GM12891 (cell line): ENCODE measurements around the gene CPN1.

Experiments
- POLR2A ChIP-seq: IDR thresholded peaks from 2 replicates; pipeline ENCODE4 v1.6.1; 2011; ENCODE audit warnings: low read depth, low read length, control low read depth
- POLR2AphosphoS5 ChIP-seq: IDR thresholded peaks from 2 replicates; pipeline ENCODE4 v1.6.1; 2011; ENCODE audit warnings: low read depth, low read length, control low read depth
- SPI1 ChIP-seq: IDR thresholded peaks from 2 replicates; pipeline ENCODE4 v1.6.1; 2011; ENCODE audit warnings: low read depth, low read length, control low read depth
- TAF1 ChIP-seq: IDR thresholded peaks from 2 replicates; pipeline ENCODE4 v1.6.1; 2011; ENCODE audit warnings: low read depth, low read length, control low read depth

DNA sequence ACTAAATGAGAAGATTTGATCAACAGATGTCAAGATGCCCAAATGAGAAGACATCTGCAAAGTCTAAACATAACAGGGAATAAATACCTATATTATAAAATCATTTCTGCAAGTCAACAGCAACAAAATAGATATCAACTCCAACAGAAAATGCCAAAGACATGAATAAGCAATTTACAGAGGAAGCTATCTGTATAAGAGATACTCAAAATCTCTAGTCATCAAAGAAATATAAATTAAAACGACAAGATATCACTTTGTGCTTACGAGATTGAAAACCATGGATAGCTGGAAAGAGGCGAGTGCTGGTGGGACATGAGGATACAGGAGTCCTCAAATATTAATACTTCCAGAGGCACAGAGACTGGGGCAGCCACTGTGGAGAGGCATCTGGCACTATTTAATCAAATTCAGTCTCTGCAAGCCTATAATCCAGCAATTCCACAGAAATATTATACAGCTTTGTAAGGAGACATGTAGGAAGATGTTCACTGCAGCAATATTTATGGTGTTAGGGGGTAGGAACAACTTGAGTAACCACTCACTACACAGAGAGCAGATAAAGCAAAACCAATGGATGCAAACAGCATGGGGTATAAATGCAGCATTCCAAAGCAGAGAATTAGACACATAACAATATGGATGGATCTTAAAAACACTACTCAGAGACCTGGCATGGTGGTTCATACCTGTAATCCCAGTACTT, 76.7 kb downstream of the CPN1 start:
- TF ChIP-seq POLR2AphosphoS5 (no peak), POLR2A (no peak), TAF1 (no peak), SPI1 (no peak)
